Glutamatergic neuron (in vitro differentiated cells): ENCODE measurements around the gene TPSD1. TPM values are rescaled to one million over a fixed set of nuclear protein-coding genes. Genes with fewer than 3 reads are reported as not detected.

Experiments used
- DNase-seq: peaks from one replicate; pipeline ENCODE4 v3.0.0; 2022
- H3K27ac Mint-ChIP-seq: one replicate; pipeline ENCODE4 v1.8.0; 2020; ENCODE audit warnings: mild to moderate bottlenecking, mixed read lengths, inconsistent platforms; ENCODE audit not compliant: unreplicated experiment
- H3K27me3 Mint-ChIP-seq: one replicate; pipeline ENCODE4 v1.8.0; 2020; ENCODE audit warnings: mild to moderate bottlenecking, moderate library complexity, mixed read lengths, inconsistent platforms; ENCODE audit not compliant: unreplicated experiment
- H3K36me3 Mint-ChIP-seq: one replicate; pipeline ENCODE4 v1.8.0; 2020; ENCODE audit warnings: mild to moderate bottlenecking, mixed read lengths, inconsistent platforms; ENCODE audit not compliant: unreplicated experiment
- H3K4me1 Mint-ChIP-seq: one replicate; pipeline ENCODE4 v1.8.0; 2020; ENCODE audit warnings: mild to moderate bottlenecking, low read depth, mixed read lengths, inconsistent platforms; ENCODE audit not compliant: unreplicated experiment
- H3K4me3 Mint-ChIP-seq: one replicate; pipeline ENCODE4 v1.8.0; 2020; ENCODE audit warnings: mild to moderate bottlenecking, mixed read lengths, inconsistent platforms; ENCODE audit not compliant: unreplicated experiment
- H3K9me3 Mint-ChIP-seq: one replicate; pipeline ENCODE4 v1.8.0; 2020; ENCODE audit warnings: mild to moderate bottlenecking, moderate library complexity, mixed read lengths, inconsistent platforms; ENCODE audit not compliant: unreplicated experiment
- CTCF ChIP-seq: fragments of 200-600 bp; sonication (generic); IDR thresholded peaks from one replicate; pipeline ENCODE4 v1.5.0; 2021; ENCODE audit not compliant: partially characterized antibody, unreplicated experiment
- total RNA-seq: library from RNA; stranded (reverse); fragmentation: NEBNext Ultra II Directional; extraction: Animal tissue kit (Norgen Biotek cat#: 25700); gene quantifications from one replicate; pipeline ENCODE4 v1.2.1, GENCODE V29; 2021; ENCODE audit not compliant: unreplicated experiment

TPSD1 gene
- total RNA-seq, 1 donor from 2014 or later: not detected

GRCh38 chr16:1275791-1276579 is 20.1 kb downstream of the TPSD1 start:
- TF ChIP-seq CTCF: no peak
- peaks cover 5% of the 10 kb centered on the region for H3K4me1 Mint-ChIP-seq
- peaks cover 10% of the 10 kb centered on the region for H3K9me3 Mint-ChIP-seq
- H3K27ac Mint-ChIP-seq: no peak overlapping the region
- no peaks in the 10 kb centered on the region for H3K36me3 Mint-ChIP-seq
- no peak for DNase-seq
- H3K27me3 Mint-ChIP-seq: peaks cover 5% of the 10 kb centered on the region
- no peak overlapping the region for H3K4me3 Mint-ChIP-seq

- no peak for TF ChIP-seq CTCF
- DNase-seq: no peak
- Mint-ChIP-seq H3K9me3 (peaks cover 10% of the 10 kb centered on the region), H3K4me3 (no peak overlapping the region), H3K4me1 (peaks cover 5% of the 10 kb centered on the region), H3K36me3 (no peaks in the 10 kb centered on the region), H3K27ac (no peak overlapping the region), H3K27me3 (peaks cover 5% of the 10 kb centered on the region)
These were observed 20.7 kb downstream of the TPSD1 start for GRCh38 chr16:1276580-1276878.

GRCh38 chr16:1277151-1277598 is 21.3 kb downstream of the TPSD1 start:
- TF ChIP-seq CTCF: no peak
- Mint-ChIP-seq H3K4me3 (no peak overlapping the region), H3K27me3 (peaks cover 5% of the 10 kb centered on the region), H3K36me3 (no peaks in the 10 kb centered on the region), H3K9me3 (peaks cover 10% of the 10 kb centered on the region), H3K27ac (no peak overlapping the region), H3K4me1 (peaks cover 5% of the 10 kb centered on the region)
- DNase-seq: no peak

- Mint-ChIP-seq H3K27ac (no peak overlapping the region), H3K4me1 (peaks cover 5% of the 10 kb centered on the region), H3K36me3 (no peaks in the 10 kb centered on the region), H3K27me3 (peaks cover 4% of the 10 kb centered on the region), H3K4me3 (no peak overlapping the region), H3K9me3 (peaks cover 10% of the 10 kb centered on the region)
- DNase-seq: no peak
- TF ChIP-seq CTCF: no peak
These were observed 21.9 kb downstream of the TPSD1 start for GRCh38 chr16:1277617-1278282.

- Mint-ChIP-seq H3K4me3 (no peak overlapping the region), H3K27me3 (peaks cover 2% of the 10 kb centered on the region), H3K4me1 (peaks cover 5% of the 10 kb centered on the region), H3K36me3 (no peaks in the 10 kb centered on the region), H3K27ac (no peak overlapping the region), H3K9me3 (peaks cover 6% of the 10 kb centered on the region)
- peak; percentile 47 for DNase-seq
- no peak for TF ChIP-seq CTCF
These were observed 22.6 kb downstream of the TPSD1 start for GRCh38 chr16:1278477-1278876.
